Right lobe of liver (tissue), 6 donors: ENCODE results near the gene ATG7. TPM values are rescaled to one million over a fixed set of nuclear protein-coding genes. Genes with fewer than 3 reads are reported as not detected.
"Not testable (repeated sequence)": the region's sequence is repeated elsewhere in the genome, so short reads cannot be mapped to it uniquely, and the experiment has no call there.

Experiments used
- ATAC-seq, 4 donors: fragments of 200-7000 bp; cut with Tn5 transposase; one replicate each; pipeline ENCODE4 v1.9.1; 2020; ENCODE audit warnings: mild to moderate bottlenecking in 4 of 4, moderate library complexity in 4 of 4
- DNase-seq, 3 donors: peaks; one replicate each; pipeline ENCODE4 v3.0.0-alpha.2; 2020
- H3K27ac ChIP-seq, 3 donors: fragments of 200-600 bp; one replicate each; pipeline ENCODE4 v1.8.0; 2022
- H3K27me3 ChIP-seq, 2 donors: fragments of 200-600 bp; one replicate each; pipeline ENCODE4 v1.8.0; 2022
- H3K36me3 ChIP-seq, 4 donors: fragments of 200-600 bp; sonication (generic) in 1 of 4; one replicate each; pipeline versions ENCODE4 v1.5.1 to v1.8.0; 2017 to 2022; ENCODE audit warnings: control low read depth in 1 of 4
- H3K4me1 ChIP-seq, 4 donors: fragments of 200-600 bp; sonication (generic) in 1 of 4; one replicate each; pipeline versions ENCODE4 v1.5.1 to v1.8.0; 2017 to 2022; ENCODE audit warnings: control low read depth in 1 of 4
- H3K4me3 ChIP-seq, 3 donors: fragments of 200-600 bp; one replicate each; pipeline ENCODE4 v1.8.0; 2022
- H3K9me3 ChIP-seq, 4 donors: fragments of 200-600 bp; sonication (generic) in 1 of 4; one replicate each; pipeline versions ENCODE4 v1.5.1 to v1.8.0; 2017 to 2022; ENCODE audit warnings: control low read depth in 1 of 4
- POLR2A ChIP-seq: fragments of 450-650 bp; IDR thresholded peaks from one replicate; pipeline ENCODE4 v1.6.1; 2017; ENCODE audit warnings: antibody characterized with exemption, mild to moderate bottlenecking
- WGBS: methylation state at CpG from one replicate; pipeline ENCODE4 v1.1.6; 2018; ENCODE audit warnings: low coverage, low lambda C conversion rate; ENCODE audit not compliant: insufficient coverage; ENCODE audit errors: missing lambda C conversion rate; 5-methylcytosine and 5-hydroxymethylcytosine counted together
- intact Hi-C, 2 donors: fragments of 100-400 bp; cut with DNase I; formaldehyde crosslinking; loops; one replicate each; pipeline versions ENCODE4 v1.11.2 to v1.14.1; 2022
- total RNA-seq, 6 experiments: library from RNA; depleted of rRNA in 2 of 6; stranded (reverse); fragments of >200 nt in 2 of 6; fragmentation: NEBNext Ultra II Directional in 3 of 6; extraction: Animal tissue kit (Norgen Biotek cat#: 25700) in 3 of 6; gene quantifications; one replicate each; pipeline versions ENCODE4 v1.1.0 to v1.2.4, GENCODE V29; 2016 to 2023
- TF ChIP-seq, protein P1 (sequence below), 4 donors: fragments of 200-600 bp in 3 of 4; fragments of 450-650 bp in 1 of 4; IDR thresholded peaks; one replicate each; pipeline versions ENCODE4 v1.5.1 to v1.8.0; 2016 to 2022; ENCODE audit warnings: antibody characterized with exemption in 4 of 4, mild to moderate bottlenecking in 2 of 4
- donor health status: DM: no; HTN: yes; CAD: no.
- donor health status: DM: no; HTN: no; CAD: no.
- donor health status: DM: no; HTN: no; CAD: no.
- donor health status: DM: no; HTN: yes; CAD: no.
- donor health status: DM: no; HTN: yes; CAD: no.

The ATG7 gene
- total RNA-seq, 6 experiments from 2014 or later: 13.6 to 21.1 (median 15.8) TPM

DNA sequence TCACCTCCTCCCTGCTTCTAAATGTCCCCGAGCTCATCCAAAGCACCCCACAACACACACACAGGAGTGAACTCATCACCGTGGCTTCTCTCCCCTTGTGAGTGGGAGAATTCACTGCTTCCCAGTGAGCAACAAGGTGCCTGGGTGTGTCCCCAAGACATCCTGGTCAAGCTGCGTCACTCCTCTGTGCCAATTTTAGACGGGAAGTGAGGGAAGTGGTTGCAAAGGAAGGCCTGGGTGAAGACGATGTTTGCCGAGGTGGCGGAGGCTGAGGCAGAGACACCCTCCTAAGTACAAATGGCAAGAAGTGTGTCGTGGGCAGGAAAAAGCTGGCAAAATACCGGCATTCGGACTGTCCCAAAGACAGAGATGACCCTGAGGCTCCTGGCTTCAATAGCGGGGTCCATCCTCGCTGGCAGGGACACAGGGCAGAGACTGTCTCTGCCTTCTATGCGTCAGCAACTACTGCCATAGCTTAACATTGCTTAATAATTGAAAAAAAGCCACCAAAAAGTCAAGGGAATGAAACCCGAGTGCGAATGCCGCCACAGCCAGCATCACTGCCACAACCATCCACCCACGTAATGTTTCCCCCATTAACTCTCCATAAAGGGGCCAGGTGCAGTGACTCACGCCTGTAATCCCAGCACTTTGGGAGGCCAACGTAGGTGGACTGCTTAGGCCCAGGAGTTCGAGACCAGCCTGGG is 298.7 kb downstream of the ATG7 start:
- Histone ChIP-seq H3K27ac (no peak overlapping the region), H3K9me3 (no peaks in the 10 kb centered on the region), H3K27me3 (no peaks in the 10 kb centered on the region), H3K4me3 (no peak overlapping the region), H3K4me1 (no peaks in the 10 kb centered on the region), H3K36me3 (no peaks in the 10 kb centered on the region)
- 54% methylated on average over 12 of the region's 20 CpGs for WGBS
- intact Hi-C loops: no loop called here
- TF ChIP-seq, protein P1, sequence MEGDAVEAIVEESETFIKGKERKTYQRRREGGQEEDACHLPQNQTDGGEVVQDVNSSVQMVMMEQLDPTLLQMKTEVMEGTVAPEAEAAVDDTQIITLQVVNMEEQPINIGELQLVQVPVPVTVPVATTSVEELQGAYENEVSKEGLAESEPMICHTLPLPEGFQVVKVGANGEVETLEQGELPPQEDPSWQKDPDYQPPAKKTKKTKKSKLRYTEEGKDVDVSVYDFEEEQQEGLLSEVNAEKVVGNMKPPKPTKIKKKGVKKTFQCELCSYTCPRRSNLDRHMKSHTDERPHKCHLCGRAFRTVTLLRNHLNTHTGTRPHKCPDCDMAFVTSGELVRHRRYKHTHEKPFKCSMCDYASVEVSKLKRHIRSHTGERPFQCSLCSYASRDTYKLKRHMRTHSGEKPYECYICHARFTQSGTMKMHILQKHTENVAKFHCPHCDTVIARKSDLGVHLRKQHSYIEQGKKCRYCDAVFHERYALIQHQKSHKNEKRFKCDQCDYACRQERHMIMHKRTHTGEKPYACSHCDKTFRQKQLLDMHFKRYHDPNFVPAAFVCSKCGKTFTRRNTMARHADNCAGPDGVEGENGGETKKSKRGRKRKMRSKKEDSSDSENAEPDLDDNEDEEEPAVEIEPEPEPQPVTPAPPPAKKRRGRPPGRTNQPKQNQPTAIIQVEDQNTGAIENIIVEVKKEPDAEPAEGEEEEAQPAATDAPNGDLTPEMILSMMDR (IDR thresholded peaks at IDR 0.05): no peak
- no peak for TF ChIP-seq POLR2A
- ATAC-seq (peak in 3 of 4 donors; percentile 13 to 28 (median 26)), DNase-seq (no peak)

- intact Hi-C loops, H3K27me3 ChIP-seq, H3K9me3 ChIP-seq, ATAC-seq, H3K36me3 ChIP-seq, H3K4me1 ChIP-seq, H3K4me3 ChIP-seq, DNase-seq, H3K27ac ChIP-seq: not testable (repeated sequence)
- WGBS: 95% methylated on average over 11 of the region's 11 CpGs
Observed at GRCh38 chr3:11572660-11573059, 300.5 kb downstream of the ATG7 start.

- ATAC-seq: no peak
- 71% methylated on average over 2 of the region's 20 CpGs for WGBS
- no peaks in the 10 kb centered on the region for H3K36me3 ChIP-seq
- H3K27ac ChIP-seq: no peak overlapping the region
- no peaks in the 10 kb centered on the region for H3K27me3 ChIP-seq
- no peaks in the 10 kb centered on the region for H3K9me3 ChIP-seq
- H3K4me3 ChIP-seq: no peak overlapping the region
- TF ChIP-seq, protein P1 (IDR thresholded peaks at IDR 0.05): no peak
- no peak for TF ChIP-seq POLR2A
- no peaks in the 10 kb centered on the region for H3K4me1 ChIP-seq
- intact Hi-C loops: no loop called here
- no peak for DNase-seq
Observed at GRCh38 chr3:11574981-11575669, 302.9 kb downstream of the ATG7 start.

DNA sequence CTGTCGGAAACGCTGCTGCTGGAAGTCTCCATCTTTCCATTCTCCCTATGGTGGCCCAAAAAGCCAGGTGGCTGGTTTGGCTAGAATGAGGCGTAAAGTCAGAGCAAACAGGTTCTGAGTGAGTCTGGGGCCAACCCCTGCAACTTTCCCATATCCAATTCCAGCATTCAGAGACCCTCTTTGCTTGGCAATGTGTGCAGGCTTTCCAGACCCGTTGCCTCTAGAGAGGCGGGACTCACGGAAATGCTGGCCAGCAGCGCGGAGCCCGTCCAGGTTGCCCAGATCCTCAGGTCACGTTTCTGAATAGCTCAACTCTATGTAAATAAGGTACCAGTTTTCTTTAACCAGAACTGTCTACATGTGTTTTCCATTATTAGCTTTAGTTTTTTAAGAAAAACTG is 303.5 kb downstream of the ATG7 start:
- Histone ChIP-seq H3K36me3 (no peaks in the 10 kb centered on the region), H3K27me3 (no peaks in the 10 kb centered on the region), H3K4me1 (no peaks in the 10 kb centered on the region), H3K4me3 (no peak overlapping the region), H3K9me3 (no peaks in the 10 kb centered on the region), H3K27ac (no peak overlapping the region)
- TF ChIP-seq POLR2A: no peak
- TF ChIP-seq, protein P1 (IDR thresholded peaks at IDR 0.05): no peak
- DNase-seq (no peak), ATAC-seq (no peak)
- intact Hi-C loops: no loop called here
- 17% methylated on average over 1 of the region's 10 CpGs for WGBS

DNA sequence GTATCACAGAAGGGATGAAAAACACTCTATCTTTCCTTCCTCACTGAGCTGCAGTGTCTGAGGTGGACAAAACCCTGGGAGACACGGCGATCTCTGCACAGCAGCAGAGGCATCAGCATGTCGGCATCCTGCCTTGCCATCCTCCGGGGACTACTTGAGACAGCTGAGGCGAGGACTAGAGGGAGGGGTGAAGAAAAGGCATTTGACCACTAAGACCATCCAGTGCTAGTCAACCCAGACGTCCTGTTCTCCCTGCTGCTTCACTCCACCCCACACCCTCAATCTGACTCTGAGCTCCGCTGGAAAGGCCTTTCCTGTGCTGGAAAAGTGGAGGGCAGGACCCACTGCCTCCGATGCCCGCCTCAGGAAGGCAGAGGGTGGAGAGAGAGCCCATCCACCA is 304.3 kb downstream of the ATG7 start:
- no peak overlapping the region for H3K4me3 ChIP-seq
- no peaks in the 10 kb centered on the region for H3K36me3 ChIP-seq
- H3K27ac ChIP-seq: no peak overlapping the region
- no peaks in the 10 kb centered on the region for H3K4me1 ChIP-seq
- ATAC-seq (peak in 1 of 4 donors; percentile 27), DNase-seq (no peak)
- WGBS: 59% methylated on average over 4 of the region's 9 CpGs
- H3K9me3 ChIP-seq: no peaks in the 10 kb centered on the region
- no peak for TF ChIP-seq POLR2A
- TF ChIP-seq, protein P1 (IDR thresholded peaks at IDR 0.05): no peak
- no peaks in the 10 kb centered on the region for H3K27me3 ChIP-seq
- intact Hi-C loops: no loop called here
